ENCODE data around the gene ZDHHC9.
A peak's percentile ranks its signal among the peaks of the same experiment; 100 is the strongest.
"Not testable (repeated sequence)": the region's sequence is repeated elsewhere in the genome, so short reads cannot be mapped to it uniquely, and the experiment has no call there.

The ZDHHC9 gene

DNA sequence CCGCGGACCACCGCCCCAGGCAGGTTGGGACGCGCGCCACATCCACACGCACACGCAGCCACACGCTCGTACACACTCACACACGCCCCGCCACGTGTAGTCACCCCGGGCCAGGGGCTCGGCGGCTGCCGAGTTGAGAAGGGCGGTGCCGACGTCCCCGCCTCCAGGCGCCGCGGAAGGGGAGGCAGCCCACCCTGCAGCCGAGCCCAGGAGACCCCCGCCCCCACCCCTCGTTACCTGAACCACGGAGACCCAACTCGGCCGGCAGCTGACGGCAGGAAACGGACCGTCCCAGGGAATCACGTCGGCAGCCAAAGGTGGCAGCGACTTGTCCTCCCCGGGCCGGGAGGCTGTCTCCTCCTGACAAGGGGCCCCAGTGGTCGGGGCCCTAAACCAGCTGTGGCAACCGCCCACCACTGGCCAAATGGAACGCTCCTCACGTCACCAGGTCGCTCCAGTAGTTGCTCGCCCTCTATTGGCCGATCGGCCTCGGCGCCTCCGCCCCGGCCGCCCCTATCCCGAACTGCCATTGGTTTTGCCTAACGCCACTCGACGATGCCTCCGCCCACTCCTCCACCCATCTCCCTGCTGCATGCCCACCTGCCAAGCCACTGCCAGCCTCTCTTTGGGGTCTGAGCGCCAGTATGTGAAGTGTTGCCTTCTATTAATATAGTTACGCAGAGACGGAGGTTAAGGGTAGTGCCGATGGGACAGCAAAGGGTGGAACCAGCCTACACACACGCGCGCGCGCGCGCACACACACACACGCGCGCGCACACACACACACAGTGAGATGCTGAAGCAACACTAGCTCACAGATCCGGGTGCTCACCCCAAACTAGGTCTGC is at the start of gene ZDHHC9:
TSS of gene ZDHHC9 (minus strand) at position 428 of the 848 bp plus-strand sequence. CDS start 1,941 bp downstream, outside the sequence.
- peak within 1 kb of the TSS; percentile 16 to 92 (median 81) for H3K27ac ChIP-seq

DNA sequence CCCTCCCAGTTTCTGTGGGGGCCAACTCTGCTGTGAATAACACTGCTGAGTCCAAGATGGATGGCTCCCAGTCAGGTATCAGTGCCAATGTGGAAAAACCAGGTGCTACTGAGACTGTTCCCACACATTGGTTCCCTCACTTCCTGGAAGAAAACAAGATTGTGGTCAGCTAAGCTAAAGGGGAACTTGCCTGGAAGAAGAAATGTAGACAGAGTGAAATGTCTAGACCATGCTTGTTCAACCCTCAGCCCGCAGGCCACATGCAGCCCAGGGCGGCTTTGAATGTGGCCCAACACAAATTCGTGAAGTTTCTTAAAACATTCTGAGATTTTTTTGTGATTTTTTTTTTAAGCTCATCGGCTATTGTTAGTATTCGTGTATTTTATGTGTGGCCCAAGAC is 33.7 kb upstream of the ZDHHC9 start:
- Histone ChIP-seq H3K4me3 (no peak overlapping the region), H3K27ac (no peak overlapping the region)

More for the DNA sequence above, at the start of gene ZDHHC9:
- peak within 1 kb of the TSS; percentile 47 to 85 (median 68) for H3K4me3 ChIP-seq

DNA sequence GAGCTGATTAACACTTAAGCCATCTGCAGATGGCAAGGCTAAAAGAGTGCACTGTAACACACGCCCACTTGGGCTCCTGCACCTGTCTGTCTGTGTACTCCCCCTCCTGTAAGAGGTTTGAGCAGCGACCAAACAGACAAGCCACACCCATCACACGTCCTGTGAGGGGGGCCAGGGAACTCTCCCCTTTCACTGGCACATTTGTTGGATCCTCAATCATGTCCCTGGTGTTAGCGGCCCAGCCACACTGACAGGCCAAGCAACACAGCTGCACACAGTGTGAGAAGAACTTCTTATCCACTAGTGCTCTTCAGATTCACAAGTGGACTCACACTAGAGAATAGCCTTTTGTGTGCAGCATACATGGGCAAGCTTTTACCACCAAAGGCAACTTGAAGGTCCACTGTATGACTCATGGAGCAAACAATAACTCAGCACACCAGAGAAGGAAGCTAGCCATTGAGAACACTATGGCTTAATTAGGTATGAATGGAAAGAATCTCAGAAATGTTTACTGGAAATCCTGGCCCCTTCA is 33.2 kb upstream of the ZDHHC9 start:
- no peak overlapping the region for H3K4me3 ChIP-seq
- no peak overlapping the region for H3K27ac ChIP-seq

DNA sequence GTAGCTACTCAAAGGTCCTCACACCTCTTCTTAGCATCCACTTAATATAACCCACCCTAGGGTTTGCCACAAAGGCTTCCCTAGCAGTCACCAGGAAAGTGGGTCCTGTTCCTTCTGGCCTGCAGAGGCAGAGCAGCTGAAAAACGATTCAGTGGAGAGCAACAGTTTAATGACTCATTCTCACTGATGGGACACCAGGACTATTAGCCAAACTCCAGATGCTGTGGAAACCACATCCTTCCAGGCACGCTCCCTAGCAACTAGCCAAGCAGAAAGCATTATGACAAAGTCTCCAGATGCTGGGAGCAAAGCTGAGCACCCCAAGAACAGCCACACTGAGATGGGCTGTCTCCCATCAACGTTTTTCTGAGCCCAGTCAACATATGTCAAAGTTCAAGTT is 32.0 kb upstream of the ZDHHC9 start:
- no peak overlapping the region for H3K4me3 ChIP-seq
- no peak overlapping the region for H3K27ac ChIP-seq

DNA sequence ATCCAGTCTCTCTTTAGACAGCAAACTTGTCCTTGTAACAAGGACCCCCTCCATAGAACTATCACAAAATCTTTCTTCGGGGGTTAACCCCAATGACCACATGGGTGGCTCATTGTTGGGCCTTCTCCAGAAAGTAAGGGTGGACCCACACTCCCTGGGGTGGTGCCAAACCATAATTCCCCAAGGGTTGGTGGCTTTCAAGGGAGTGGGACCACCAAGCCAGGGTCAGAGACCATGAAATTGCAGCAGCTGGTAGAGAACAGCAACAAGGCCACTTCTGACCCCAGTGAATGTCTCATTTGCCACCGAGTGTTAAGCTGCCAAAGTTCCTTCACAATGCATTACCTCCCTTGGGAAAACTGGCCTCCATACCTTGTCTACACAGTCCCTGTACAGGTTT is 28.8 kb upstream of the ZDHHC9 start:
- H3K4me3 ChIP-seq = no peak overlapping the region
- no peak overlapping the region for H3K27ac ChIP-seq

DNA sequence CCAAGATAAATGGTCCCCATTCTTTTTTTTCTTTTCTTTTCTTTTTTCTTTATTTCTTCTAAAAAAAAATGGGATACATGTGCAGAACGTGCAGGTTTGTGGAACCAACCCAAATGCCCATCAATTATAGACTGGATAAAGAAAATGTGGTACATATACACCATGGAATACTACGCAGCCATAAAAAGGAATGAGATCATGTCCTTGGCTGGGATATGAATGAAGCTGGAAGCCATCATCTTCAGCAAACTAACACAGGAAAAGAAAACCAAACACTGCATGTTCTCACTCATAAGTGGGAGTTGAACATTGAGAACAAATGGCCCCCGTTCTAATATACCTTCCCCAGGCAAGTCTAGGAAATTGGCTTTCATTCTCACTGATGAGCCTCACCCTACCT is 22.6 kb upstream of the ZDHHC9 start:
- H3K4me3 ChIP-seq, H3K27ac ChIP-seq: not testable (repeated sequence)

DNA sequence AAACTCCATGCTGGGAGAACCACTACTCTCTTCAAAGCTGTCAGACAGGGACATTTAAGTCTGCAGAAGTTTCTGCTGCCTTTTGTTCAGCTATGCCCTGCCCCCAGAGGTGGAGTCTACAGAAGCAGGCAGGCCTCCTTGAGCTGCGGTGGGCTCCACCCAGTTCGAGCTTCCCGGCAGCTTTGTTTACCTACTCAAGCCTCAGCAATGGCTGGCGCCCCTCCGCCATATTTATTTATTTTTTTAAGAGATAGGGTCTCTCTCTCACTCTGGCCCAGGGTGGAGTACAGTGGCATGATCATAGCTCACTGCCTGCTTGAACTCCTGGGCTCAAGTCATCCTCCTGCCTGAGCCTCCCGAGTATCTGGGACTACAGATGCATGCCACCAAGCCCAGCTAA is 15.4 kb upstream of the ZDHHC9 start:
- not testable (repeated sequence) for H3K4me3 ChIP-seq, H3K27ac ChIP-seq

DNA sequence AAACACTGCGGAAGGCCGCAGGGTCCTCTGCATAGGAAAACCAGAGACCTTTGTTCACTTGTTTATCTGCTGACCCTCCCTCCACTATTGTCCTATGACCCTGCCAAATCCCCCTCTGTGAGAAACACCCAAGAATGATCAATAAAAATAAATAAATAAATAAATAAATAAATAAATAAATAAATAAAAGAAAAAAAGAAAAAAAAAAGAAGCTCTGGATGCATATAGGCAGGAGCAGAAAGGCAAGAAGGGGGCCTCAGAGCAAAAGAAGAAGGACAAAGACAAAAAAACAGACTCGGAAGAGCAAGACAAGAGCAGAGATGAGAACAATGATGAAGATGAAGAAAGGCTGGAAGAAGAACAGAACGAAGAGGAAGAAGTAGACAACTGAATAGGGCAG is 8.1 kb upstream of the ZDHHC9 start:
- not testable (repeated sequence) for H3K27ac ChIP-seq, H3K4me3 ChIP-seq

DNA sequence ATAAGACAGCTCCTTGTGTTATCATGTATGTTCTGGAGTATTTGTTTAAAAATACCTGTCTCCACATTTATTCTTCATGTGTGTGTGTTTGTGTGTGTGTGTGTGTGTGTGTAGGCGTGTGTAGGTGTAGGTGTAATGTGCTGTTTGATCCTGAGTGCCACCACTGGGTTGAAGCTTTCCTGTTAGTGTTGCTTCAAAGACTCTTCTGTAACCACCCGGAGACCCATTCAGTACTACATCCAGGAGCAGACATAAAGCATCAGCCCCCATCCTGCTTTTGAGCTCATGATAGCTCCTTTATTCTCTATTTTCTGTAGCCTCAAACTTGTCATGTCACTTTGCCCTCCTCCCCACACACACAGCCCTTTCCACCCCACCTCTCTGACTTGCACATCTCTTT is 3.0 kb upstream of the ZDHHC9 start:
- H3K4me3 ChIP-seq = no peak overlapping the region

DNA sequence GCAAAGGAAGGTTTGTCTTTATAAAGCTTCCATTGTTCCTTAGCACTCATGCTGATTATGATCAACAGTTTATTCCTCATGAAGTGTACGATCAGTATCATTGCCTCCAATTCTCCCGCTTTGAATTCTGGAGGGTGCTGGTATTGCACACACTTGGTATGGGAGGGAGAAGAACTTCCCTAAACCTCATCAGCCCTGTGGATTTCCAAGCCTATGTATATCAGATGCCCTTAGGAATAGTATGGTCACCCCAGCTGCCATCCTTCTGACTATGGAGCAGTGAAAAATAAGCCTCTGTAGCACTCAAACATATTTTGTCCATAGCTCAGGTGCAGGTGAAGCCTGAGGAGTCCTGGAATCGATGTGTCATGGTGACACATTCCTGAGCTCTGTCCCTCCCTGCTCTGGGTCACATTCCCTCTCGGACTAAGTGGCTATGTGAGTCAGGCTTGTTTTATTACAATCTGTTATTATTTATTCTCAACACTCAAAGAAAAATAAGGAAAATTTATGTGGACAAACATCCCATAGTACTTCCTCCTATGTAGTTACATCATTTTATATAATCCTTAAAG is 2.0 kb upstream of the ZDHHC9 start:
- no peak overlapping the region for H3K27ac ChIP-seq
- no peak overlapping the region for H3K4me3 ChIP-seq

More for the DNA sequence above, 3.0 kb upstream of the ZDHHC9 start:
- no peak overlapping the region for H3K27ac ChIP-seq

DNA sequence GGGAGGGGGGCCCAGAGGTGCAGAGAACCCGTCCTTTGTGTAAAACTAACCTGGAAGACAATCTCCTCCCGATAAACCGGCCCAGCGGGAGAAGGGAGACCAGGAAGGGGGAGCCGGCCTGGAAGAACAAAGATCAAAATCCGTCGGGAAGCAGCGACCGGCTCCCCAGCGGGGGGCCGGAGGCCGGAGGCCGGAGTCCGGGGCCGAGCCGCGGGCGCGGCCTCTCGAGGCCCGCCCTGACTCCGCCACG is 552 bp downstream of the ZDHHC9 start:
- H3K4me3 ChIP-seq = peak overlapping the region; percentile 47 to 85 (median 68)
- peak overlapping the region; percentile 16 to 92 (median 81) for H3K27ac ChIP-seq

DNA sequence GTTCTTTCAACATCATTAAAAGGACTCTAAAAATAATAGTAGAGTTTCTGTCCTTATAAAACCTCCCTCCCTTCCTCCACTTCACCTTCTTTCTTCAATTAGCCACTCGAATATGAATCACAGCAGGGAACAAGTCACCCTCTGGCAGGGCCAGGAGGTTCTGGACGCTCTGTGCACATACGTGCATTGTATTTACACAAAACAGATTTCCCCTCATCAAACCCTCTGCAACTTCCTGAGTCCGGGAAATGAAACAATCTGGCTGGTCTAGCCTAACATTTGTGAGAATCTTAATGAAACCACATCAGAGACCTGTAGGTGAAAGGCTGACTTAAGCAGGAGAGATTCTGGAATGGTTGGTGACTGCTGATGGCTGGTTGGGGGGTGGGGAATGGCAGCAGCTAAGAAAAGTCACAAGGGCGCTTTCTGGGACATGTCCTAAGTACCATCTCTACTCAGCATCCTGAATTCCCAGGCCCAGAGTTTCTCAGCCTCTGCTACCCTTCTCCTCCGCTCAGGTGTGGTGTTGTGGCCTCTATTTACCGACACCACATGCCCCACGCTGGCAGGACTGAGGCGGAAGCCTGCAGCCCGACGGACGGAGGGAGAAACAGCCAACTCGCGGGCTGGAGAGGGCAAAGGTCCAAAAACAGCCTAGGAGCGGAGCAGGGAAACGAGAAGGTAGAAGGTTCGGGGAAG is 1.0 kb downstream of the ZDHHC9 start:
- Histone ChIP-seq H3K4me3 (peak overlapping the region; percentile 47 to 85 (median 68)), H3K27ac (peak overlapping the region; percentile 13 to 92 (median 81))

DNA sequence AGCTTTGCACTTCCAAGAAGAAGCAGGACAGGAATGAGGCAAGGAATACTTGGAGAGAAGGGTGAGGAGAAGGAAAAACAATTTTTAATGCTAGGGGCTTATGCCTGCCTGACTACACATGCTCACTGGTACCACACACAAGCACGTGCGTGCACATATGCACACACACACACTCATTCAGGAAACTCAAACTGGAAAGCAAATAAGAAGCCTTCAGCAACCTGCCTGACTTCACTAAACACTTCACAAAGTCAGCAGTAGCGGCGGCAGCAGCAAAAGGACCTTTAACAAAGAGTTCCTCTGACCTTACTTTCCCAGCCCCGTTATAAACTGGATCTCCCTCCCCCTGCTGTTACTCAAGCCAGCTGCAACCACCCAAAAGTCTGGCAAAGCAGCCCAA is 3.3 kb downstream of the ZDHHC9 start:
- peak overlapping the region in 3 of 21 experiments; percentile 6 to 35 (median 16) for H3K27ac ChIP-seq
- peak overlapping the region in 1 of 7 experiments; percentile 12 for H3K4me3 ChIP-seq

DNA sequence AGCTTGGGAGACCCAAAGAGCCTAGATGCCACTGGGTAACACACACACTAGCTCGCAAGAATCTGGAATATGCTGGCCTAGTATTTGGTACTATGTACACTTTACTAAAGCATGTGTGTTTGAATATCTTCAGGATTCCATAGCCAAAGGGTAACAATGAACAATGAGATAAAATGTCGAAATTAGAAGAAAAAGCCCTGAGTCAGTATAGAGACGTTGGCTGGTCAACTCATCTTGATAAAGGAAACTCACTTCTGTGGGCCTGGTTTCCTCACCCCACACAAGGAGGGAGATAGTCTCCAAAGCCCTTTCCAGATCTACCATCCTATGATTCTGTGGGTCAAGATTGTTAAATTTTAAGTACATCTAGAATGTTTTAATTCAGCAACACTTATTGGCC is 6.9 kb downstream of the ZDHHC9 start:
- H3K27ac ChIP-seq = no peak overlapping the region
- H3K4me3 ChIP-seq = no peak overlapping the region

DNA sequence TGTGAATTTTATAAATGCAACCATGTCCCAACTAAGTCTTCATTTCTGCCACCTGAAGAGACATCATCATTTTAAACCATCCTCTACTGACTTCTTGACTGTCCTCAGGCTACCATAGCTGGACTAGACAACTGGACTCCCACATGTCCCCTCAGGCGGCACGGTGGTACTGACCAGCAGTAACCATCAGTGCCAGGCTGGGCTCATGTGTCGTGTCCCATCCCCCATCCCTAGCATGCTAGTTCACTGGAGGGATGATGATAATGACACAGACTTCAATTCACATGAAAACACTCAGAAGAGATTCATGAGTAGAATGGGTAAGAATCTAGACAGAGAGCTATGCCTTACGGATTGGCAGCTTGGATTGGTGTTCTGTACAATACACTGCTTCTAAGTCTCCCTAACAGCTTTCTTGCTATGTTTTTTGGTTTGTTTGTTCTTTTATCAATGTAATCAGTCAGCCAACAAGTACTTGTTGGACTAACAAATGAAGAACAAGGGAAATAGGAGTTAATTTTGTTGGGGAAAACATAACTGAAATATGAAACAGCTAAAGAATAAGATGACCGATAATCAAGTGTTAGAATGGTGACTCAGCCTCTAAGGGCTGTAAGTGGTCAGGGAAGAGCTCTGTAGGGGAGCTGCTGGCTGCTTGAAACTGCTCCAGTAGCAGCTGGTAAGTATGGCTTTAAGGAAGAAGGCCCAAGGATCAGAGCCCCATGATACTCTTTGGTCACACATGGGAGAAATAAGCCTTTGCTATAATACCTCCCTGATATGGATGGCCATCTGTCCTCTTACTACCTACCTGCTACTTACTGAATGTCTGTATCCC is 10.3 kb downstream of the ZDHHC9 start:
- no peak overlapping the region for H3K4me3 ChIP-seq
- no peak overlapping the region for H3K27ac ChIP-seq

DNA sequence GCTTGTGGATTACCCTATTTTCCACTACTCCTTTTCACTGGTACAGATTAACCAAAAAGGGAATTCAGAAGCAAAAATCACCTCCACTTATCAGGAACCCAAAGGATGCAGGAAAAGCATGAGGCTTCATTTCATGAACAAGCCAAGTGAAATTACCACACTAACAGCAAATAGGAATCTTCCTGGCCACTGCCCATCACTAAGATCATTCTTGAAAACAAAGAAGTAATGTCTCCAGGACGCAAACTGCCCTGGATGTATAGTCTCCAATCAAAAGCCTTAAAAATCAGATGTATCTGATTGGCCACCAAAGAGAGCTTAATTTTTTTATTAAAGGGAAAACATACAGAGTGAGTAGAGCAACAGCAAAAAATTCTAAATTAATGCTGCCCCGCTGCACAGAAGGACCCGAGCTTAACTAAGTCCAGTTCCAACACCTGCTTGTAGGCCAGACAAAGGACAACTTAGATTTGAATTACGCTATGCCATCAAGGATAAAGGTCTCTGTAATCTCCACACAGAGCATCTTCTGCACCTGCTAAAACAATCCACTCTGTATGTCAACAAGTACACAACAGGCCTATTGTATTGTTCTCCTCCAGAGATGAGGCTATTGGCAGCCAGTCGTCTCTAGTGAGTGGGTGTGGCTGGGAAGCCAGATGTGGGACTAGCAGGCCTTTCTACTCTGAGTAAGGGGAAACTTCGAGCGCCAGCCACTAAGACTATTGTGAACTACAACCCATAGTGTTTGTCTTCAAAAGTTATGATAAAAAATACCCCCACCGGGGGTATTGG is 12.4 kb downstream of the ZDHHC9 start:
- Histone ChIP-seq H3K4me3 (no peak overlapping the region), H3K27ac (no peak overlapping the region)

DNA sequence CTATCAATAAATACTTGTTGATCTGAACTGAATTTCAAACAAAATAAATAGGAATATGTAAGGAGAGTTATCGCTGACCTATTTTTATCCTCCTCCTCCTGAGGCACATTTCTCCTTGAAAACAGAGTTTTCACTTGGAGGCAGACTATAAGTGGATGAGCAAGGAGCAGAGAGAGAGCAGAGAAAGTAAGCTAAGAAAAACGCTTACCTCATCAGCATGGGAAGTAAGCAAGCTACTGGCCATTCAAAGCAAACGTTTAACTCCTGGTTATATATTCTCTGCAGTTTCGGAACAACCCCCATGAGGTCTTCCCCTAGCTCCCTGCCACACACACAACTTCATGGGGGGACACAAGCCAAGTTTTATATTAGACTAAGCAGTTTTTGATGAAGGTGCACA is 13.2 kb downstream of the ZDHHC9 start:
- H3K4me3 ChIP-seq = no peak overlapping the region
- H3K27ac ChIP-seq = no peak overlapping the region

DNA sequence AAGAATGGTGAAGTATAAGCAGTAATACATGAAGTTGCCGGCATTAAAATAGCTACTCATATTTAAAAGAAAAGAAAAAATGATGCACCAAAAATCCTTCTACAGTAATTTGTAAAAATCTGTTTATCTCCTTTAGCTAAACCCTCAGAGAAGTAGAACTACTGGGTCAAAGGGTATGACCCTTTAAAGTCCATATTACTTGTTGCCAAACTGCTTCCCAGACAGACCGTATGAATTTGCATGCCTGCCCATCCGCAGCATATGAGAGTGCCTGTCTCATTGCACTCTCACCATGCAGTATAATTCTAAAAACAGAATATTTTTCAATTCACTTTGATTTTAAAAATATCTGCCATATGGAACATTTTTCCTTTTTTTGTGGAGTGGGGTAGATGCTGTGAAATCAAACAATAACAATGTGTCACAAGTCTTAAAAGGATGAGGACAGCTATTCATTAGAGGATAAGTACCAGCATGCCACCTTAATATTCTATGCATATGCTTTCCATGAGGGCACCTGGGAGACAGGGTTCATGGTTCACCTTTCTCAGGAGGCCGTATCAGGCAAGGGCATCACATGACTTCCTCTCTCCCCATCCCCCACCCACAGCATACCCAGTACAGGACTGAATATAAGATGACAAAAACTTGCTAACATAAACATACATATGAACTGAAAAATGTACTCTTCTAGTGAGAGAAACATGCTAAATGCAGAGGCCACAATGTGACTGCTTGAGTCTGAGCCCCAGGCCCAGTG is 17.8 kb downstream of the ZDHHC9 start:
- Histone ChIP-seq H3K4me3 (no peak overlapping the region), H3K27ac (no peak overlapping the region)
